HFFc6 (cell line): ENCODE results near the gene SAA4. TPM values are rescaled to one million over a fixed set of nuclear protein-coding genes. Genes with fewer than 3 reads are reported as not detected.
"Not testable (repeated sequence)": the region's sequence is repeated elsewhere in the genome, so short reads cannot be mapped to it uniquely, and the experiment has no call there.

Experiments used
- DNase-seq: peaks from one replicate; pipeline ENCODE4 v3.0.0-alpha.2; 2018
- H3K27ac Mint-ChIP-seq: 2 replicates; pipeline ENCODE4 v1.8.0; 2020; ENCODE audit warnings: mild to moderate bottlenecking, mixed read lengths
- H3K27me3 Mint-ChIP-seq: 2 replicates; pipeline ENCODE4 v1.8.0; 2021; ENCODE audit warnings: mild to moderate bottlenecking, moderate library complexity, mixed read lengths; ENCODE audit not compliant: insufficient read depth
- H3K36me3 Mint-ChIP-seq: 2 replicates; pipeline ENCODE4 v1.8.0; 2021; ENCODE audit warnings: low read depth, mixed read lengths
- H3K4me1 Mint-ChIP-seq: 2 replicates; pipeline ENCODE4 v1.8.0; 2020; ENCODE audit warnings: low read depth, mixed read lengths
- H3K4me3 Mint-ChIP-seq: 2 replicates; pipeline ENCODE4 v1.8.0; 2020; ENCODE audit warnings: mild to moderate bottlenecking, moderate library complexity, mixed read lengths
- H3K9me3 Mint-ChIP-seq: 2 replicates; pipeline ENCODE4 v1.8.0; 2020; ENCODE audit warnings: mild to moderate bottlenecking, mixed read lengths
- CTCF ChIP-seq: fragments of 200-600 bp; sonication (generic); IDR thresholded peaks from 2 replicates; pipeline ENCODE4 v1.5.0; 2021; ENCODE audit warnings: antibody characterized with exemption, mild to moderate bottlenecking
- total RNA-seq, 6 experiments: library from RNA; stranded (reverse); fragmentation: NEBNext Ultra II Directional; extraction: Animal tissue kit (Norgen Biotek cat#: 25700); gene quantifications; 2 replicates in 1 of 6; 3 replicates in 5 of 6; pipeline ENCODE4 v1.2.3, GENCODE V29; 2021

Gene SAA4
- total RNA-seq, 6 experiments from 2014 or later = not detected

- Mint-ChIP-seq H3K4me3 (no peak overlapping the region), H3K27ac (no peak overlapping the region), H3K4me1 (no peaks in the 10 kb centered on the region), H3K9me3 (no peaks in the 10 kb centered on the region), H3K36me3 (no peaks in the 10 kb centered on the region), H3K27me3 (peaks cover 39% of the 10 kb centered on the region)
- TF ChIP-seq CTCF = peak; percentile 57
- DNase-seq = no peak
Observed at GRCh38 chr11:18253233-18253632, 16.6 kb upstream of the SAA4 start.

- DNase-seq = no peak
- peaks cover 18% of the 10 kb centered on the region for H3K27me3 Mint-ChIP-seq
- peaks cover 25% of the 10 kb centered on the region for H3K4me1 Mint-ChIP-seq
- no peak within 1 kb of the TSS for H3K4me3 Mint-ChIP-seq
- H3K9me3 Mint-ChIP-seq = no peaks in the 10 kb centered on the region
- H3K36me3 Mint-ChIP-seq = no peaks in the 10 kb centered on the region
- no peak for TF ChIP-seq CTCF
- no peak within 1 kb of the TSS for H3K27ac Mint-ChIP-seq
Observed at GRCh38 chr11:18248561-18248960, 12.0 kb upstream of the SAA4 start, which contains the start of gene SAA2. SAA2 (minus strand) TSS chr11:18248668; CDS start chr11:18248011, 657 bp downstream.

- not testable (repeated sequence) for H3K27ac Mint-ChIP-seq, DNase-seq, H3K4me3 Mint-ChIP-seq, H3K36me3 Mint-ChIP-seq, H3K9me3 Mint-ChIP-seq
- H3K27me3 Mint-ChIP-seq = peaks cover 19% of the 10 kb centered on the region
- H3K4me1 Mint-ChIP-seq = peaks cover 25% of the 10 kb centered on the region
Observed at GRCh38 chr11:18247191-18247581, 10.6 kb upstream of the SAA4 start.

DNA sequence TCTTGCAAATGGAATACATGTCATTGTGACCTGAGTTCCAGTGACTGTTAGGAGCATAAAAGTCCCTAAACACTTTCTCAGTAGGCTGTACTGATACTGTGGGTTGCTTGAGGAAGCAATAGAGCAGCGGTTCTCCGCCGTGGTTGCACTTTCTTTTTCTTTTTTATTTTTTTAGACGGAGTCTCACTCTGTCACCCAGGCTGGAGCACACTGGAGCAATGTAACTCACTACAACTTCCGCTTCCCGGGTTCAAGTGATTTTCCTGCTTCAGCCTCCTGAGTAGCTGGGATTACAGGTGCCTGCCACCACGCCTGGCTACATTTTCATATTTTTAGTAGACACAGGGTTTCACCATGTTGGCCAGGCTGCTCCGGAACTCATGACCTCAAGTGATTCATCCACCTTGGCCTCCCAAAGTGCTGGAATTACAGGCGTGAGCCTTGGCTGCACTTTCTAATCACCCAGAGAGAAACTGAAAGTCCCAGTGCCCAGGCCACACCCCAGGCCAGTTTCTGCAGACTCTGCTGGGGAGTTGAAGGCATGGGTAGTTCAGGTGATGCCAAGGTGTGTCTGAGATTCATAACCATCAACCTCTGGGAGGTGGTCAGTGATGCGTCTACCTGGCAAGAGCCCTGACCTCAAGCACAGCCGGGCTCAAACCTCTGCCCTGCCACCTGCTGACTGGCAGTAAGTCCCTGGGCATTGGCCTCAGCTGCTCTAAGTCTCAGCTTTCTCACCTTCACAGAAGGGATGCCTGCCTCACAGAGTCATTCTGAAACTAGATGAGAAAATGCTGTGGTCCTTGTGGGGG lies 10.0 kb upstream of the SAA4 start:
- not testable (repeated sequence) for H3K4me3 Mint-ChIP-seq, H3K27ac Mint-ChIP-seq, DNase-seq, H3K36me3 Mint-ChIP-seq, H3K9me3 Mint-ChIP-seq
- Mint-ChIP-seq H3K27me3 (peaks cover 19% of the 10 kb centered on the region), H3K4me1 (peaks cover 25% of the 10 kb centered on the region)

- H3K4me3 Mint-ChIP-seq = no peak overlapping the region
- no peaks in the 10 kb centered on the region for H3K9me3 Mint-ChIP-seq
- no peak overlapping the region for H3K27ac Mint-ChIP-seq
- no peaks in the 10 kb centered on the region for H3K36me3 Mint-ChIP-seq
- H3K4me1 Mint-ChIP-seq = peaks cover 25% of the 10 kb centered on the region
- H3K27me3 Mint-ChIP-seq = peaks cover 14% of the 10 kb centered on the region
- no peak for DNase-seq
- no peak for TF ChIP-seq CTCF
Observed at GRCh38 chr11:18245396-18245795, 8.8 kb upstream of the SAA4 start.

GRCh38 chr11:18243783-18244362 lies 7.3 kb upstream of the SAA4 start:
- H3K27ac Mint-ChIP-seq = no peak overlapping the region
- no peaks in the 10 kb centered on the region for H3K36me3 Mint-ChIP-seq
- H3K4me3 Mint-ChIP-seq = no peak overlapping the region
- H3K4me1 Mint-ChIP-seq = peaks cover 25% of the 10 kb centered on the region
- DNase-seq = peak; percentile 67
- TF ChIP-seq CTCF = peak; percentile 95
- H3K9me3 Mint-ChIP-seq = no peaks in the 10 kb centered on the region
- peaks cover 17% of the 10 kb centered on the region for H3K27me3 Mint-ChIP-seq
